ENCODE data around the gene ZG16B.

The ZG16B gene

GRCh38 chr16:2806286-2806685 lies 23.8 kb upstream of the ZG16B start:
- DNase-seq: no peak

DNA sequence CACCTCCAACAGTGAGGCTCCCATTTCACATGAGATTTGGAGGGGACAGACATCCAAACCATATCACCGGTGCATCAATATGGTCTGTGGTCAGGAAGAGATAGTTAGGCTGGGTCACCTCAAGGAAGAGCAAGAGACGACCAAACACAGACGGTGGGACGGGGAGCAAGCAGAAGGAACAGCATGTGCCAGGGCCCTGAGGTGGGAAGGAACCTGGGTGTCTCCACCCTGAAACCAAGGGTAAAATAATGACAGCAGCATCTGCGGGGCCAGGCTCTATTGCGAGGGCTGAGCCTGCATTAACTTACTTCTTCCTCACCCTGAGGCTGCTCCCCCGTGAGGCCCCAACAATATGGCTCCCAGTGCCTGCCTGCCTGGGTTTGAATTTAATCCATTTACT lies 21.9 kb upstream of the ZG16B start:
- DNase-seq: no peak

DNA sequence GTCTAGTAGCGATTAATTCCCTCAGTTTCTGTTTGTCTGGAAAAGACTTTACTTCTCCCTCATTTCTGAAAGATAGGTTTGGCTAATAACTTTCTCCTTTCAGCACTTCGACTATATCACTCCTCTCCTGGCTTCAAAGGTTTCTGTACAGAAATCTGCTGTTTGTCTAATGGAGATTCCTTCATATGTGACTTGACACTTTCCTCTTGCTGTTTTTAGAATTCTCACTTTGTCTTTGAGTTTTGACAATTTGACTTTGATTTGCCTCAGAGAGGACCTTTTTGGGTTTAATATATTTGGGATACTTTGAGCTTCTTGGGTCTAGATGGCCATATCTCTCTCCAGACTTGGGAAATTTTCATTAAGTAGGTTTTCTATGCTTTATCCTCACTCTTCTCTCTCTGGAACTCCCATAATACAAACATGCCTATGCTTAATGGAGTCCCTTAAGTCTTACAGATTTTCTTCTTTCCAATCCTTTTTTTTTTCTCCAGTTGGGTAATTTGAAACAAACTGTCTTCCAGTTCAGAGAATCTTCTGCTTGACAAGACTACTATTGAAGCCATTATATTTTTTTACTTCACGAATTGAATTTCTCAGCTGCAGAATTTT lies 20.8 kb upstream of the ZG16B start:
- DNase-seq: no peak

GRCh38 chr16:2810651-2811050 lies 19.5 kb upstream of the ZG16B start:
- no peak for DNase-seq

DNA sequence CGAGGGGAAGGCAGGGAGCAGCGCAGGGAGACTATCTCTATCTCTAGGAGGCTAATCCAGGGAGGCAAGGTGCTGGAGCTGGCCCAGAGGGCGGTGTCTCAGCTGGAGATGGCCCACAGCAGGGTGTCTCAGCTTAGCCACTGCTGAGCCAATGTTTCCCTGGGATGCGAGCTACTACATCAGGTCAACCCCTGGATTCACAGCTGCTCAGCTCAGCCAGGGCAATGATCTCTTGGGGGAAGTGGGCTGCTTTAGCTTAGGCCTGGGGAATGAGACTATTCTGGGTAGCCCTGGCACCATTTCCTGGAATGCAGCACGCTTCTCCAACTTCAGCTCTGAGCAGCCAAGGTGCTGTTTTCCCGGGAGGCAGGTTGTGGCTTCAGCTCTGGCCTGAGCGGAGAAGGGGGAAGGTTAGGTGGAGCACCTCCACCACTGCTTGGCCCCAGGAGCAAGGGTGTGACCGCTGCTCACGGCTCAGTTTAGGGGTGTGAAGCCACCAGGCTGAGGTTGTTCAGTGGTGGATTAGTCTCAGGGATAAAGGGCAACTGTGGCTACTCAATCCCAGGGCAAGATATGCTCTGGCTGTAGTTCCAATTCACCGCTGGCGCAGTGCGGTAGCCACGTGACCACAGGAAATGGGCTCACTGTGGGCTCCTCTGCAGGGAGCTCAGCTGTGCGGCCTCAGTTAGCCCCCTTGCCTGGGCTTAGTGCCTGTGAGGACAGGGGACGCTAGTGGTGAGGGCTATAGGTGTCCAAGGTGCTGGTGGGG lies 18.2 kb upstream of the ZG16B start:
- no peak for DNase-seq

DNA sequence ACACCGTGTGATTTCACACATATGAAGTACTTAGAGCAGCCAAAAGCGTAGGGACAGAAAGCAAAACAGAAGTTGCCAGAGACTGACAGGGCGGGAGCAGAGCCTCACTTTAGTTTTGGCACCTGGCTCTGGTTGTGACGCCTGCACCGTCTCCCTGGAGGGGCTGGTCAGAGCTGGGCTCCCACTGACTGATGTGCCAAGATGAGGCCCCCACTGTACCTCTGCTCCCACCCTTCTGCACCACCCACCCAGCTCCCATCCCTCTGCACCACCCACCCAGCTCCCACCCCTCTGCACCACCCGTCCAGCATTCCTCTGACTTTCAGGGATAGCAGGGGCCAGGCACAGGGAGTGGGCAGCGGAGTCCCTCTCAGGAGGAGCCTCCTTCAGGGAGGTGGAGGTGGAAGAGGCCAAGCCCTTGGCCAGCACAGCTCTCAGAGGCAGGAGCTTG lies 16.3 kb upstream of the ZG16B start:
- DNase-seq: no peak

GRCh38 chr16:2814551-2815298 lies 15.4 kb upstream of the ZG16B start:
- no peak for DNase-seq

DNA sequence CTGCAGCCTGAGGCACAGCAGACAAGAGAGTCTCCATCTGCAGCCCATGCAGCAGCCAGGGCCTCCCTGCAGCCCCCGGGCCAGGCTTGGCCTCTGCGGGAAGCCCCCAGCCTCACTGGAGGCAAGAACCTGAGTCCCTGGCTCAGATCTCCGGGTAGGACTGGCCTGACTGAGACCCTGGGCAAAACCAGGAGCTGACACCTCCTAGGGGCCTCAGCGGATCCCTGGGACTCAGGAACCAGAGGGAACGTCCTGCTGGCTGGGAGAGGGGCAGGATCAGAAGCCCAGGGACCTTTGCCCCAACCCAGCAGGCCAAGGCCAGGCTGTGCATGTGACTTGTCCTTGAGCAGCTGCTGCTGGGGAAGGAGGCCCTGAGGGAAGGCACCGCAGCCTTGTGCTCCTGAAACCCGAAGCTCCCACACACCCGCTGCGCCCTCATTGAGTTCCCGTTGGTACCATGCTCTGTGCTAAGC lies 14.8 kb upstream of the ZG16B start:
- DNase-seq: no peak

DNA sequence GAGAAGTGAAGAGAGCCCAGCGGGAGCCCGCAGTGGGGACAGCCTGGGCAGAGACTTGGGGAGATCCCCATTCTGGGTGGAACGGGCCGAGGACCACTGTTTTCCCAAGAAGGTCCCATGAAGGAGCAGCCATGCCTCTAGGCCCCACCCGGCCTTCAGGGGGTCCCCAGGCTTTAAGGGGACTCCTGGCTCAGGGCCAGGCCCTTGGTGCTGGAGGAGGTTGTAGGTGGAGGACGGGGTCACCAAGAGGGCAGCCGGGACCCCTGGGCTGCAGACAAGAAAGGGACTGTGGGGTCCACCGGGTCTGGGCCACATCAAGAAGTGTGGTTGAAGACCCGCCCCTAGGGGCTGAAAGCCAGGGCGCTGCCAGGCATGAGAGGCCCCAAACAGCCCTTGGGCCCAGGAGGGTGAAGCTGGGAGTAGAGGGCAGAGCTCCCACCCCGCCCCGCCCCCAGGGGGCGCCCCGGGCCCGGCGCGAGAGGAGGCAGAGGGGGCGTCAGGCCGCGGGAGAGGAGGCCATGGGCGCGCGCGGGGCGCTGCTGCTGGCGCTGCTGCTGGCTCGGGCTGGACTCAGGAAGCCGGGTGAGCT lies 13.3 kb upstream of the ZG16B start, which contains the start of gene PRSS21:
Gene PRSS21, plus strand, starts transcription at position 487 of the 589 bp plus-strand sequence. Its CDS starts 32 bp downstream, at position 519.
- peak; percentile 27 to 37 for DNase-seq

- no peak for DNase-seq
These were observed 12.5 kb upstream of the ZG16B start for GRCh38 chr16:2817340-2818271.

DNA sequence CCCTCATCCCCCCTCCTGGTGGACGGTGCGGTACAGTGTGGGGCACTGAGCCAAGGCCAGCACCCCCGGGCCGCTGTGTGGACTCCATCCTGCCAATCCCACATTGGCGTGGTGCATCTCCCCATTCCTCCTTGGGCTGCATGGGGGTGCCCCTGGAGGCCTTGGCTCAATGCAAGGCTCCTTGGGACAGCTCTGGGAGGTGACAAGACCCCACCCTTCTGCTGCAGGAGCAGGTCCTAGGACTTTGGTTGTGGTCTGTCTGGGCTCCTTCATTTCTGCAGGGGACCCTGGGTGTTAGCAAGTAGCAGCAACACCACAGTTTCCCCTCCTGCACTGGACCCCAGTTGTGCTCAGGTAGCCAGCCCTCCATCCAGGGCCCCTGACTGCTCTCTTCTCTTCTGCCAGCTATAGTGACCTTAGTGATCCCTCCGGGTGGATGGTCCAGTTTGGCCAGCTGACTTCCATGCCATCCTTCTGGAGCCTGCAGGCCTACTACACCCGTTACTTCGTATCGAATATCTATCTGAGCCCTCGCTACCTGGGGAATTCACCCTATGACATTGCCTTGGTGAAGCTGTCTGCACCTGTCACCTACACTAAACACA lies 11.7 kb upstream of the ZG16B start:
- DNase-seq: no peak

DNA sequence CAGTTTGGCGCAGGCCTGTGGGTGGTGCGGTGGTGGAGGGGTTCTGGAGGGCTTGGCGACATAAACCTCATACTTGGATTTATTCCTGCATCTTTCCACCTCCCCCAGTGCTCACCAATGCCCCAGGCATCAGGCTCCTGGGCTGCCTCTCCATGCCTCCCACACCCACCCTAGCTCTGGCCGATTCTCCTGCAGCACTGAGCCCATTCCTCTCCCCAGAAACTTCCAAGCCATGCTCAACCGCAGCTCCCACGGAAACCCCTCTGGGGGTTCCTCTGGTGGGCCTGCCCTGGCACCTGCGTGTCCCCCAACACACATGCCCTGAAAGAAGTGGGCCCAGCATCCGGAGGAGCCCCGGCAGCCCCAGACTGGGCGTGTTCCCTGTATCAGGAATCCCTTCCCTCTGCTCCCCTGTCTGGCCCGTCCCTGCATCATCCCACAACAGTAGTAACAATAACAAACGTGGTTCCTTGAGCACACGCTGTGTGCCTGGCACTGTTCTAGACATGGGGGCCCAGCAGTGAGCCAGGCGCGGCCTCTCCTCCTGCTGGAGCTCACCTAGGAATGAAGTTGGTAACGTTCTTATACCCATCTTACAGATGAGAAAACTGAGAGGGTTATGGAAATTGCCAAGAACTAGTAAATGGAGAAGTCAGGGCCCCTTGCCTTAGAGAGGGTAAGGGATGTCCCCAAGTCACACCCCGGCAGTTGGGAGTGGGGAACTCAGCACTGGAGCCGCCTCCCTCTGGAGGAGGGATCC lies 10.7 kb upstream of the ZG16B start:
- DNase-seq: no peak

DNA sequence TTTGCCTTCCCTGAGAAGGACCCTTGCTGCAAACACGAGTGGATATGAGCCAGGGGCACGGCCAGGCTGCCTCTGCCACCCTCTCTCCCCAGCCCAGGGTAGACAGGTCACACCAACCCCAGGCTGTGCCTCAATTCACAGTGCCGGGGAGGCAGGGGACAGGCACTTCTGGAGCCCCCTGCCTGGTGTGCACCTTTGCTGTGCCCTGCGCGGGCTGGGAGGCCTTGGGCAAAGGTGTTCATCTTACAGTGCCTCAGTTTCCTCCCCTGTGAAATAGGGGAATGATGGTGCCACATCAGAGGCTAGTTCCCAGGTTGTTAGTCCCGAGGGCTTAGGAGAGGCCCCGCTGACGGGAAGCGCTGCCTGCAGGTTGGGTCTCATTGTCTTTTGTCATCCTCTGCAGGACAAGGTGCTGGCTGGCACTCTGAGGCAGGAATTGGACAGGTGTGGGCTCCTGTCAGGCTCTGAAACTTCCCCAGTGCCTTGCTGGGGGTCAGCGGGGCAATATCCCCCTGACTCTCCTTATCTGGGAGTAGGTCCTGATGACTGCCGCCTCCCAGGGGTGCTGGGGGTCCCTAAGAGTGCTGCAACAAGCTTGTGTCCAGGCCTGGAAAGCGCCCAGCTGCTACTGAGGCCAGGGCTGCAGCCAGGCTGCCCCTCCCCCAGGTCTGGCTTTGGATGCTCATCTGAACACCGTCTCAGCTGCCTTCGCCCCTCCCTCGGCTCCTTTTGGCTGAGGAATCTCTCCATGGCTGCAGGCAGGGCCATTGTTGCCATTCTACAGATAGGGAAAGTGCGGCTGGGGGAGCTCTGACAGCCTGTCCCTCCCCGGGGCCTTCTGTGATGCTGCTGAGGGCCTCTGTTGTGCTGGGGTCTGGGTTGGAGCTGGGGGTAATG lies 9.9 kb upstream of the ZG16B start:
- DNase-seq: no peak

DNA sequence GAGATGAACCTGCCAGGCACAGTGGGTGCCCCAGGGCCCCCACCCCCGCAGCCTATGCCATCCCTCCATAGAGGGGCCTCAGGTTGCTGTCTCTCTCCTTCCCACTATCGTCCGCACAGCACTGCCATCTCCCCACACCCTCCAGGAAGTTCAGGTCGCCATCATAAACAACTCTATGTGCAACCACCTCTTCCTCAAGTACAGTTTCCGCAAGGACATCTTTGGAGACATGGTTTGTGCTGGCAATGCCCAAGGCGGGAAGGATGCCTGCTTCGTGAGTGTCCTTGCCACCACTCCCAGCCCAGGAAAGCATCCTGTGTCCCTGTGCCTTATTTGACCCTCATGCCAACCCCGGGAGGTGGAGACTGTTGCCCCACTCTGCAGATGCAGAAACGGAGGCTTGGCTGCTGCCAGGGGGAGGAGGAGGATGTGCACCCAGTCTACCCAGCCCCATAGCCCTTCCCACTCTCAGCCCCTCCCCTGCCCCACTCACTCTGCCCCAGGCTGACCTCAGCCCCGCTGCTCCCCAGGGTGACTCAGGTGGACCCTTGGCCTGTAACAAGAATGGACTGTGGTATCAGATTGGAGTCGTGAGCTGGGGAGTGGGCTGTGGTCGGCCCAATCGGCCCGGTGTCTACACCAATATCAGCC lies 9.1 kb upstream of the ZG16B start:
- DNase-seq: no peak

DNA sequence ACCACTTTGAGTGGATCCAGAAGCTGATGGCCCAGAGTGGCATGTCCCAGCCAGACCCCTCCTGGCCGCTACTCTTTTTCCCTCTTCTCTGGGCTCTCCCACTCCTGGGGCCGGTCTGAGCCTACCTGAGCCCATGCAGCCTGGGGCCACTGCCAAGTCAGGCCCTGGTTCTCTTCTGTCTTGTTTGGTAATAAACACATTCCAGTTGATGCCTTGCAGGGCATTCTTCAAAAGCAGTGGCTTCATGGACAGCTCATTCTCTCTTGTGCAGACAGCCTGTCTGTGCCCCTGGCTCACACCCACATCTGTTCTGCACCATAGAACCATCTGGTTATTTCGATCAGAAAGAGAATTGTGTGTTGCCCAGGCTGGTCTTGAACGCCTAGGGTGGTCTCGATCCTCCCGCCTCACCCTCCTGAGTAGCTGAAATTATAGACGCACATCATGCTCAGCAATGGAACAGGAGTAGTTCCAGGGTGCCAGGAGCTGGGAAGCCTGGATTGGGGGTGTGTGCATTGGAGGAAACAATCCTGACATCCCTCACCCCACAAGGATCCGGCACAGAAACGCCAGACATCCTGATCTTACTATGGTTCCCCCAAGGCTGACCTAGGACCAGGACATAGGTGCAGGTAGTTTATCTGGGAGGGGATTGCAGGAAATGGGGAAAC lies 8.5 kb upstream of the ZG16B start:
- DNase-seq: no peak

DNA sequence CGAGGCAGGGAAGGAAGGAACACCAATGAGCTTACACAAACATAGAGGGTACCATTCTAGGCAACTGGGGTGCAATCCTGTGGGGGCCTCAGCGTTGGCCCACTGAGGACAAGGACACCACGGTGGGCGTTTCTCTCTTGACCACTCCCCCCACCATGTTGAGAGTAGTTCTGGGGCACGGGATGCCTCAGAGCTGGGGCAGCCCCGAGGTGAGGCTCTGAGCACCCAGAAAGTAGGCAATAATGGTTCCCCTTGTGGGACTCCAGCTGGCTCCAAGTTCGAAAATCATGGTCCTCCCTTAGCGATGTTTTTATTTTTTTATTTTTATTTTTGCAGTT lies 8.0 kb upstream of the ZG16B start:
- DNase-seq: no peak

GRCh38 chr16:2822496-2822895 lies 7.6 kb upstream of the ZG16B start:
- DNase-seq: no peak

GRCh38 chr16:2824626-2825025 lies 5.5 kb upstream of the ZG16B start:
- DNase-seq: no peak

Data from Kasumi-1 (cell line).